HCT116 (cell line): Measurements from ENCODE around the gene GPT2.

Experiments
- EZH2 ChIP-seq: fragments of 200-600 bp; sonication (generic); IDR thresholded peaks from 2 replicates; pipeline ENCODE4 v1.6.1; 2017; ENCODE audit warnings: antibody characterized with exemption, mixed run types
- POLR2A ChIP-seq: IDR thresholded peaks from 2 replicates; pipeline ENCODE4 v1.7.0; 2011; ENCODE audit warnings: borderline replicate concordance; ENCODE audit not compliant: insufficient read depth, insufficient read length; ENCODE audit errors: extremely low read depth
- SIN3A ChIP-seq: IDR thresholded peaks from 2 replicates; pipeline ENCODE4 v1.6.1; 2012; ENCODE audit warnings: low read depth
- TF ChIP-seq, protein P1 (sequence below): IDR thresholded peaks from 2 replicates; pipeline ENCODE4 v1.6.1; 2012; ENCODE audit warnings: low read depth
- TF ChIP-seq, protein P2 (sequence below), 3 experiments: fragments of 200-600 bp in 1 of 3; sonication (generic) in 1 of 3; IDR thresholded peaks in 2 of 3; conservative IDR thresholded peaks in 1 of 3; 2 replicates each; pipeline ENCODE4 v1.5.1; 2012 to 2017; ENCODE audit warnings: low read depth in 2 of 3, low read length in 2 of 3, antibody characterized with exemption in 1 of 3, borderline replicate concordance in 1 of 3, control low read depth in 1 of 3, mild to moderate bottlenecking in 1 of 3, mixed read lengths in 1 of 3, mixed run types in 1 of 3, moderate library complexity in 1 of 3; ENCODE audit not compliant: insufficient read depth in 1 of 3

DNA sequence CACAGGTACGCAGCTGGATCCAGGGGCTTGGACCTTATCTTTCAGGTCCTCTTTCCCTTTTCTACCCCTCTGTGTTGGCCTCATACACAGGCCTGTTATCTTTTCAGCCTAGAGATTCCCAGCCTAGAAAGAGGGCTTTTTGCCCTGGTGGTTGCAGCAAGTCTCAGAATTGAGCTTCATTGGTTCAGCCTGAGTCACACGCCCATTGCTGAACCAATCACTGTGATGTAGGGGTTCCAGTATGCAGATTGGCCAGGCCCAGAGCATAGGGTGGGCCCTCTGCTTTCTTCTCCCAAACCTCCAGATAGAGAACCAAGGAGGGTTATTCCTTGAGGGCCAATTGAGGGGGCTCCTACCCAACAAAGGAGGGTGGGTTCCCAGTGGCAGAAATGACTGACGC, 32.8 kb downstream of the GPT2 start:
- TF ChIP-seq, protein P1, sequence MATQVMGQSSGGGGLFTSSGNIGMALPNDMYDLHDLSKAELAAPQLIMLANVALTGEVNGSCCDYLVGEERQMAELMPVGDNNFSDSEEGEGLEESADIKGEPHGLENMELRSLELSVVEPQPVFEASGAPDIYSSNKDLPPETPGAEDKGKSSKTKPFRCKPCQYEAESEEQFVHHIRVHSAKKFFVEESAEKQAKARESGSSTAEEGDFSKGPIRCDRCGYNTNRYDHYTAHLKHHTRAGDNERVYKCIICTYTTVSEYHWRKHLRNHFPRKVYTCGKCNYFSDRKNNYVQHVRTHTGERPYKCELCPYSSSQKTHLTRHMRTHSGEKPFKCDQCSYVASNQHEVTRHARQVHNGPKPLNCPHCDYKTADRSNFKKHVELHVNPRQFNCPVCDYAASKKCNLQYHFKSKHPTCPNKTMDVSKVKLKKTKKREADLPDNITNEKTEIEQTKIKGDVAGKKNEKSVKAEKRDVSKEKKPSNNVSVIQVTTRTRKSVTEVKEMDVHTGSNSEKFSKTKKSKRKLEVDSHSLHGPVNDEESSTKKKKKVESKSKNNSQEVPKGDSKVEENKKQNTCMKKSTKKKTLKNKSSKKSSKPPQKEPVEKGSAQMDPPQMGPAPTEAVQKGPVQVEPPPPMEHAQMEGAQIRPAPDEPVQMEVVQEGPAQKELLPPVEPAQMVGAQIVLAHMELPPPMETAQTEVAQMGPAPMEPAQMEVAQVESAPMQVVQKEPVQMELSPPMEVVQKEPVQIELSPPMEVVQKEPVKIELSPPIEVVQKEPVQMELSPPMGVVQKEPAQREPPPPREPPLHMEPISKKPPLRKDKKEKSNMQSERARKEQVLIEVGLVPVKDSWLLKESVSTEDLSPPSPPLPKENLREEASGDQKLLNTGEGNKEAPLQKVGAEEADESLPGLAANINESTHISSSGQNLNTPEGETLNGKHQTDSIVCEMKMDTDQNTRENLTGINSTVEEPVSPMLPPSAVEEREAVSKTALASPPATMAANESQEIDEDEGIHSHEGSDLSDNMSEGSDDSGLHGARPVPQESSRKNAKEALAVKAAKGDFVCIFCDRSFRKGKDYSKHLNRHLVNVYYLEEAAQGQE, result no peak
- TF ChIP-seq, protein P2, sequence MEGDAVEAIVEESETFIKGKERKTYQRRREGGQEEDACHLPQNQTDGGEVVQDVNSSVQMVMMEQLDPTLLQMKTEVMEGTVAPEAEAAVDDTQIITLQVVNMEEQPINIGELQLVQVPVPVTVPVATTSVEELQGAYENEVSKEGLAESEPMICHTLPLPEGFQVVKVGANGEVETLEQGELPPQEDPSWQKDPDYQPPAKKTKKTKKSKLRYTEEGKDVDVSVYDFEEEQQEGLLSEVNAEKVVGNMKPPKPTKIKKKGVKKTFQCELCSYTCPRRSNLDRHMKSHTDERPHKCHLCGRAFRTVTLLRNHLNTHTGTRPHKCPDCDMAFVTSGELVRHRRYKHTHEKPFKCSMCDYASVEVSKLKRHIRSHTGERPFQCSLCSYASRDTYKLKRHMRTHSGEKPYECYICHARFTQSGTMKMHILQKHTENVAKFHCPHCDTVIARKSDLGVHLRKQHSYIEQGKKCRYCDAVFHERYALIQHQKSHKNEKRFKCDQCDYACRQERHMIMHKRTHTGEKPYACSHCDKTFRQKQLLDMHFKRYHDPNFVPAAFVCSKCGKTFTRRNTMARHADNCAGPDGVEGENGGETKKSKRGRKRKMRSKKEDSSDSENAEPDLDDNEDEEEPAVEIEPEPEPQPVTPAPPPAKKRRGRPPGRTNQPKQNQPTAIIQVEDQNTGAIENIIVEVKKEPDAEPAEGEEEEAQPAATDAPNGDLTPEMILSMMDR (IDR thresholded peaks at IDR 0.05 in 2 of 3, conservative IDR thresholded peaks at IDR 0.05 in 1 of 3; ENCODE audit: borderline replicate concordance in 1 of 3, insufficient read depth in 1 of 3, low read depth in 2 of 3, low read length in 2 of 3), result no peak
- TF ChIP-seq POLR2A, result no peak
- no peak for TF ChIP-seq EZH2
- no peak for TF ChIP-seq SIN3A
